Gastrocnemius medialis (tissue), 4 donors: ENCODE results near the gene OR4D2.

Experiments
- CTCF ChIP-seq, 5 experiments: fragments of 450-650 bp in 3 of 5; fragments of 200-600 bp in 2 of 5; sonication (generic) in 2 of 5; IDR thresholded peaks in 4 of 5; conservative IDR thresholded peaks in 1 of 5; 1 replicate in 4 of 5; 2 replicates in 1 of 5; pipeline ENCODE4 v1.5.1; 2016 to 2019; ENCODE audit warnings: antibody characterized with exemption in 5 of 5, mild to moderate bottlenecking in 3 of 5, moderate library complexity in 3 of 5
- POLR2A ChIP-seq, 2 donors: fragments of 450-650 bp; IDR thresholded peaks; one replicate each; pipeline ENCODE4 v1.6.1; 2017; ENCODE audit warnings: antibody characterized with exemption in 2 of 2, mild to moderate bottlenecking in 2 of 2, moderate library complexity in 2 of 2

- TF ChIP-seq CTCF (IDR thresholded peaks at IDR 0.05 in 4 of 5, conservative IDR thresholded peaks at IDR 0.05 in 1 of 5) (no peak), POLR2A (IDR thresholded peaks at IDR 0.05) (no peak)
Measured at GRCh38 chr17:58136669-58137279, 30.0 kb upstream of the OR4D2 start.
